NCI-H2171 (cell line): ENCODE data around the gene MACF1.

Experiments
- DNase-seq: peaks from one replicate; lab custom pipeline; 2025; lab: John Stamatoyannopoulos, UW

The MACF1 gene

DNA sequence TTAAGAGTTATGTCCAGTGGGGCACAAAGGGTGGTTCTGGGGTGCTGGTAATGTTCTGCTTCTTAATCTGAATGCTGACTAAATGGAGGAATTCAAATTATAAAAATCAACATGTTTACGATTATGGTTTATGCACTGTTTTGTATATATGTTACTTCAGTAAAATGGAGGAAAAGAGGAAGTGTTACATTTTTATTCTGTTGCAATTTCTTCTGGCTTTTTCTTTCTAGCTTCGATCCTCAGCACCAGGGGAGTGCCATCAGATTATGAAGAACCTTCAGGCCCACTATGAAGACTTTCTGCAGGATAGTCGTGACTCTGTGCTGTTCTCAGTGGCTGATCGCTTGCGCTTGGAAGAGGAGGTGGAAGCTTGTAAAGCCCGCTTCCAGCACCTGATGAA, 105.5 kb downstream of the MACF1 start:
- DNase-seq = no peak

DNA sequence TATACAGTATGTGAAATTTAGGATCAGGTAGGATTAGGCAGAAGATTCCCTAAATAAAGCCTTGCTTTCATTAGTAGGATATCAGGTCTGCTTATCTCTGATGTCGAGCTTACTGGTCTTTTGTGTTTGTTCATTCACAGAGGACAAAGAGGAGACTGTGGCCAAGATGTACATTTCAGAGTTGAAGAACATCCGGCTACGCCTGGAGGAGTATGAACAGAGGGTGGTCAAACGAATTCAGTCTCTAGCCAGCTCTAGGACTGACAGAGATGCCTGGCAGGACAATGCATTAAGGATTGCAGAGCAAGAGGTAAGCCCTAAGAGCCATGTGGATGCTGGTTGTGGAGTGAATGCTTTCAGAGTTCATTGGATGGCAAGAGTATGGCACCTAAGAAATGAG, 106.2 kb downstream of the MACF1 start:
- DNase-seq = no peak

DNA sequence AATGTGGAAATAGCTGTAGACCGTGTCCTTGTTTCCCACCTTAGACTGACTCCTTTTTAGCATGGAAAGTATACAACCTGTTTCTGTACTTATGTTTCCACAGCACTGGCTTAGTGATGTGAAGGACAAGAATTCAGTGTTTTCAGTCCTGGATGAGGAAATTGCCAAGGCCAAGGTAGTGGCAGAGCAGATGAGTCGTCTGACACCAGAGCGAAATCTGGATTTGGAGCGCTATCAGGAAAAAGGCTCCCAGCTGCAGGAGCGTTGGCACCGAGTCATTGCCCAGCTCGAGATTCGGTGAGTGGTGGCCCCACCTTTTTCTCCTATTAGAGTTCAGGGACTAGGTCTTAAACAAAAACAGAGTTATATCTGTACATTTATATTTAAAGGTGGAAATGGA, 112.6 kb downstream of the MACF1 start:
- no peak for DNase-seq

DNA sequence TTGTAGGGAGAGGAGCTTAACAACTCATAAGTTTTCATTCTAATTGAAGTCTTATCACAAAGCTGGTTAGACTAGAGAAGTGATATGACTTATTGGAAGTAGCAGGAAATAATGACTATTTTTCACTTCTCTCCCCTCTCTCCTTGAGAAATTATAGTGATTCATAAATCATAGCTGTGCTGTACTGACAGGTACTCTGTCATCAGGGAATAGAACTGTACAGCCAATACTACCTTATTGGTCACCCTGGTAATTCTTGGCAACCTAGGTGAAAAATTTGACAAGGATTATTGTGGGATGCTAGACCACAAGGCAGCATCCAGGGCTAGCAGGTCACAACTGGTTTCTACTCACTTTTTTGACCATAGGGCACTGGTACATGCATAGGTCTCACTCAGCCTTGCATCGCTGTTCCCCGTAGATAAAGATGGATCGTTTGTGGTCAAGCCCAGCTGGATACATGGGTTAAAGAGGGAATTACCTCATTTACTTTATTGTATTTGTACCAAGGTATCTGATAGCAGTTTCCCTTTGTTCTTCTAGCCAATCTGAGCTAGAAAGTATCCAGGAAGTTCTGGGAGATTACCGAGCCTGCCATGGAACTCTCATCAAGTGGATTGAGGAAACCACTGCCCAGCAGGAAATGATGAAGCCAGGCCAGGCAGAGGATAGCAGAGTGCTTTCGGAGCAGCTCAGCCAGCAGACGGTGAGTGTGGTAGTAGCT, 113.6 kb downstream of the MACF1 start:
- DNase-seq = no peak

DNA sequence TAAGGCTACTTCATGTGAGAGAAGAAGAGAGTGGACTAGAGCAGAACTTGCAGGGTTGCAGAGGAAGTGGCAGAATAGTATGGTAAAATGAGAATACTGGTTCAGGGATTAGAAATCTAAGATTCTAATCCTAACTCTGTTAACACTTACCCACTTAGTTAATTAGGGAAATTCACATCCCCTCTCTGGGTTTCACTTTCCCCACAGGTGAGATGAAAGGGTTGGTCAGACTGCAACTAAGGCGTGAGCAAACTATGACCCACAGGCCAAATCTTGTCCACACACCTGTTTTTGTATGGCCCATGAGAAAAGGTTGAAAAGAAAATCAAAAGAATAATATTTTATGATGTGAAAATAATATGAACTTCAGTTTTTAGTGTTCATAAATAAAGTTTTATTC, 117.5 kb downstream of the MACF1 start:
- no peak for DNase-seq

DNA sequence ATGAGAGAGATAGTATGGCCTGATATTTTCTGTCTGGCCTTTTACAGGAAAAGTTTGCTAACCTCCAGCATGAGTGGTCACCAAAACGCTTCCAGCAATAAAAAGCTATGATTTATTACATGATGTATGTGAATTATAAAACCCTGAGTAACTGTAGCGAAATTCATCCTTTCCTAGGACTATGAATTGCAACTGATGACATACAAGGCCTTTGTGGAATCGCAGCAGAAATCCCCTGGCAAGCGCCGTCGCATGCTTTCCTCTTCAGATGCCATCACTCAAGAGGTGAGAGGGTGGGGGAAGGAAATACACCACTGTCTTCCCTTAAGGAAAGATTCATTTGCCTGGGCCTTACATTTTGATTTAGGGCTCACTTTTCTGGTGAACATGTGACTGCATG, 117.9 kb downstream of the MACF1 start:
- no peak for DNase-seq

DNA sequence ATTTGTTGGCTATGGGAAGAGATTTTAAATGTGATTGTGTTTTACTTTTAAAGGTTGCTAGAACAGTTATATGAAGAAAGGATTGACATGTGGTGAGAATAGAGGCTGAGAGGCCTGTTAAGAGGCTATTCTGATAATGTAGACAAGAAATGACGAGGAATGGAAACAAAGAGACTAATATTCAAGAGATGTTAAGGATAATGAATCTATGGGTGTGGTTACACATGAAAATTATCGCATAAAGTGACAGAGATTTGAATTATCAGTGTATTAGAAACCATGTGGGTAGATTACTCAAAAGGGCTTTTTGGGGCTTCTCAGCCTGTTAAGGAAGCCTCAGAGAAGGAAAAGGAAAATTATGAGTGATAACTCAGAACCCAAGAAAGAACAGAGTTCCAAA, 120.4 kb downstream of the MACF1 start:
- DNase-seq = no peak

DNA sequence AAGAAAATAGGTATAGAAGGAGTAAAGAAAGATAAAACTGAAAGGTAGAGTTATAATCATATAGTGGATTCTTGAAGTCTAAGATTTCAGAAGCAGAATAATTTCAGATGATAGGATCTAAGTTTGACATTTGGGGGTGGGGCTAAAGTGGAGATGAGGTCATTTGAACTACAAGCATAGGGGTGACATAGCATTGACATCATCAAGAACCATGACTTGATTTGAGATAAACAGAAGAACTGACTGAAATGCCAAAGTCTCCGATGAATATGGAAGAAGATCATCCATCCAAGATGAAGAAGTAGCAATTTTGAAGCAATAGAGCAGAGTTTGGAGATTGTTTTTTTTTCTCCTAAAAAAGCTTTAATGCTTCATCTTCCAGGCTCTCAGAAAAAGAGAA, 122.3 kb downstream of the MACF1 start:
- DNase-seq = no peak

DNA sequence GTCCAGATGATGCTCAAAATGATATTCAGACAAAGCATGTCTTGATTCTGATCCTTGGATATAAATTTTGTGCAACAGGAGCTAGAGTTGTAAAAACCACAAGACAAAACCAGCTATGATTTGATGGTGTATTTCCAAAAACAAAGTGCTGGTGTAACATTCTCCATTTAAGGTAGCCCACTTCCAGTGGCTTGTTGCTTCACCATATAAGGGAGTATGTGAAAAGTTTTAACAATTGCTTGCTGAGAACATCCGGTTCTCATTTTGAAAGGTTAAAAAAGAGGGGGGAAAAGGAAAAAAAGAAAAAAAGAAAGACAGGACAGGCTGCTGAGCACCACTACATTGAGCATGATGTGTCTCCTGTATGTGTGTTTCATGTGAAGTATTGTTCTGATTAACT, 123.6 kb downstream of the MACF1 start:
- DNase-seq = no peak

DNA sequence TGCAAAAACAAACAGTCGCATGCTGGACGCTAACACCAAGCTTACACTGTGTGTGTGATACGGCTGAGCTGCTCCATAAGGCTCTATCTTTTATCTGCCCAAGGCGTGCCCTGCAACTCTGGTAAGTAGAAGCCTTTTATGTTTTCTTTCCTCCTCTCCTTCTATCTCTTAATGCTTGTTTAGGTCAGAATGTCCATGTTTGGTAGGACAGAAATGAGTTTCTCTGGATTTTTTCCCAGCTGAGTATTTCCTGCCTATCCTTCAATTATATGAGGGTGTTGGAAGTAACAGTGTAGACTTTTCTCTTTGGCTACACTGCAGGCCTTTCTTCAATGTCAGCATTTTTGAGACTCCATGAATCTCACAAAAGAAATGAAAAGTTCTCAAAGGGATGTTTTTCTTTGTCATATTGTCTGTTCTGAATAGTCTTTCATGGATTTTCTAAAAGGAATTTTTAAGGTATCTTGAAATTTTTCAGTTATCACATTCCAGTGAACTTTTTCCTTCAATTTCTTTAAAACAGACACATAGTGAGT, 124.2 kb downstream of the MACF1 start:
- DNase-seq = no peak

DNA sequence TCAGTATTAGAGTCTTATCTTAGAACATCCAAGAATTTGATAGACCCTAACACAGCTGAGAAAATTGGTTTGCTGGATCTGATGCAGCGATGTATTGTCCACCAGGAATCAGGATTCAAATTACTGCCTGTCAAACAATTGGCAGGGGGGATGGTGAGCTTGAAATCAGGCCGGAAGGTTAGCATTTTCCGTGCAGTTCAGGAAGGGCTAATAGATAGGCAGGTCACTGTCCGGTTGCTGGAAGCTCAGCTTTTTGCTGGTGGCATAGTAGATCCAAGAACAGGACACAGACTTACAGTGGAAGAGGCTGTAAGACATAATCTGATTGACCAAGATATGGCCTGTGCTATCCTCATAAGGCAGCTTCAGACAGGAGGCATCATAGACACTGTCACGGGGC, 127.2 kb downstream of the MACF1 start:
- no peak for DNase-seq

DNA sequence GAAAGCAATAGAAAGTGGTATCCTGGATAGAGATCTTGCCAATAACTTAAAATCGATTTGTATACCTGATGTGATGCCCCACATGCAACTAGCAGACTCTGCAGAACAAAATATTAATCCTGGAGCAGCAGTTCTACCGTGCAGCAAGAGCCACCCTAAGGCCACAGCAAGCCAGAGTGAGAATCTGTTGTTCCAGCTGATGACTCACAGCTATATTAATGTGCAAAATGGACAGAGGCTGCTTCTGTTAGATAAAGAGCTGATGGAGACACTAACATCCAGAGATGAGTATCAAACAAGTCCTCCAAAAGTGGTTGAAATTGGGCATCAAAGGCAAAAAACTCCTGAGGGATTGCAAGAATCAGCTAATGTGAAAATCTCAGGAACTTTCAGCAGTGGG, 127.8 kb downstream of the MACF1 start:
- no peak for DNase-seq

DNA sequence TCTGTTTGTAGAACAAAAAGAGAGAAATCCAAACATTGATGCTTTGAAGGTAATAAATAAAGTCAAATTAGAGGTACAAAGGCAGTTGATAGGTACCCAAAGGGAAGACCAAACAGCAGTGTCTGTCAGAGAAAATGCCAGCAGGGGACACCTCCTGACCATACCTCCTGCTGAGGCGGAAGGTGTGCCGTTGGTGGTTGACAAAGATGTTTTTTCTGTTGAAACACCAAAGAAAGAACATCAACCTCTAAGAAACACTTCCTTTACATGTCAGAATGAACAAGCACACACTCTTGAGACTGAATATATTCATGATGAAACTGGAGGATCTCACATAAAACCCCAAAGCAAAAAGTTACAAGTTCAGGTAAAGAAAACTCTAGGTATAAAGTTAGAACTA, 128.3 kb downstream of the MACF1 start:
- no peak for DNase-seq

DNA sequence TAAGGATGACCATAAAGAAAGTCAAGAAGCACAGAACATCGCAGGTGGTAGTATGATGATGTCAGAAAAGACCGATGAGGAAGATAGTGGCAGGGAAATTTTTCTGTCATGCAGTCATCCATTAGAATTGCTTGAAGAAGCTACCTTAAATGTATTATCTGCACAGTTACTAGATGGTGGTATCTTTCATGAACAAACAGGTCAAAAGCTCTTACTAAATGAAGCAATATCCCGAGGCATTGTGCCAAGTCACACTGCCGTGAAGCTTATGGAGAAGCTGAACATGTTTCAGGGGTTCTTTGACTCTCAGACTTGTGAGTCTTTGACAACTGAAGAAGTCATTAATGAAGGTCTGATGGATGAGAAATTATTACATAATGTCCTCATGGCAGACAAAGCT, 128.8 kb downstream of the MACF1 start:
- no peak for DNase-seq

DNA sequence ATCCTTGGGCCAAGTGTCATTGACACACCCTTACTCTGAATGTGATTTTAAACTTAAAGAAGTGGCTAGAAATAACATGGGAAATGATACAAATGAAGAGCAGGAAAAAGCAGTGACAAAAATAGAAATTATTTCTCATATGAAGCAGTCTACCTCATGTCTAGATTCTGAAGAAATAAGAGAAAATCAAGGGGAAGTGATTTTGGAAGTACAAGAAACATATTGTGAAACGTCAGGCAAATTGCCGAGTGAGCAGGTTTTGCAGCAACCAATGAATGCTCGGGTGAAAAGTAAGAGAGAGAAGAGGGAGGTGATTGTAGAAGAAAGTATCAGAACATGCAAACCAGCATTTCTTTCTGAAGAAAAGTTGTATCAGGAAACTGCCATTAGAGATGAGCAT, 130.7 kb downstream of the MACF1 start:
- DNase-seq = no peak

DNA sequence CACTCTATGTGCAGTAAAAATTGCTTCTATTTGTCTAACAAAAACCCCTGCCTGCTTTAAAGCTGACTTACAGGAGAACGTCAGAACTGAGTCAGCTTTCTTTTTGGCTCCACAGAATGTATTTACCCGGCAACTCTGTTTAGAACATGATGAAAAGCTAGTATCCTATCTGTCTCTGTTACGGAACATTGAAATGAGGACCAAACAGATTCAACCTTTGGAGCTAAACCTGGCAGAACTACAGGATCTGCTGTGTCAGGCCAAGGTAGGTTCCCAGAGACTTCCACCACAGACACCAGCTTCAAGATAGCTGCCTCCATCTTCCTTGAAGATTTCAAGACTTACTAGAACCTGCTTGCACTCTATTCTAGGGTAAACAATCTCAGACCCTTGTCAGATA, 132.6 kb downstream of the MACF1 start:
- no peak for DNase-seq

DNA sequence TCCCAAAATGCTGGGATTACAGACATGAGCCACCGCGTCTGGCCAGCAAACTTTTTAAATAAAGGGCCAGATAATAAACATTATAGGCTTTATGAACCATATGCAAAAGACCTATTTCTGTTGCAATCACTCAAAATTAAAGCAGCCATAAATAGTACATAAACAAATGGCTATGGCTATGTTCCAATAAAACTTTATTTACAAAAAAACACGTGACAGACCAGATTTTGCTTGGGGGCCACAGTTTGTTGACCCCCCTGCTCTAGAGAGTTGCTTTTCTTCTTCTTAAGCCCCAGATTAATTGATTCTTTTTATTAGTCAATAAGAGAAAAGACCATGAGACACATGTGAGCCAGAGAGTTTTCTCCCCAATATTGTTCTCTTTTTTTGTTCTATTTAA, 138.3 kb downstream of the MACF1 start:
- no peak for DNase-seq

DNA sequence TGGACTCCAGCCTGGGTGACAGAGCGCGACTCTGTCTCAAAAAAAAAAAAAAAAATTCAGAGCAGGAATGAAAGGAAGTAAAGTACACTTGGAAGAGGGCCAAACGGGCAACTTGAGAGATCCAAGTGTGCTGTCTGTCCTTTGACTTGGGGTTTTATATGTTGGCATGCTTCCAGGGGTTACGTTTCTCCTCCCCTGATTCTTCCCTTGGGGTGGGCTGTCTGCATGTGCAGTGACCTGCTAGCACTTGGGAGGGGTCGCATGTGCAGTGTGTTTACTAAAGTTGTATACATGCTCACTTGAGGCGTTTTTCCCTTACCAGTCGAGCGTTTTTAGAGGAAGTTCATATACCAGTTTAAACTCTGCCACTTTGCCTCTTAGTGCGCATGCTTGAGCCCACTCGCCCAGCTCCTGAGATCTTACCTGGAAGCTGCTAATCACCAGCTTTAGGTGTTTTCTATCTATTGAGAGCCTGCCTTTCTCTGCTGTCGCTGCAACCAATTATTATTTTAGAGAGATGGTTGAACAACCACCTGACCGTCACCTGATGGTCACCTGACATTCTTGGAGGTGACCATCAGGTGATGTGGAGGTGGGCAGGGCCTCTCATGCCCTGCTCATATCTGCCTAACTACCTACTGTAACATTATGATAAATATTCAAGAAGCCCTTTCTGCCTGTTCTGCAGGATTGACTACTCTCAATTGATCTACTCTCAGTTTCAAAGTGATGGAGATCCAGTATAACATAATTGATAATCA, 140.1 kb downstream of the MACF1 start:
- no peak for DNase-seq

DNA sequence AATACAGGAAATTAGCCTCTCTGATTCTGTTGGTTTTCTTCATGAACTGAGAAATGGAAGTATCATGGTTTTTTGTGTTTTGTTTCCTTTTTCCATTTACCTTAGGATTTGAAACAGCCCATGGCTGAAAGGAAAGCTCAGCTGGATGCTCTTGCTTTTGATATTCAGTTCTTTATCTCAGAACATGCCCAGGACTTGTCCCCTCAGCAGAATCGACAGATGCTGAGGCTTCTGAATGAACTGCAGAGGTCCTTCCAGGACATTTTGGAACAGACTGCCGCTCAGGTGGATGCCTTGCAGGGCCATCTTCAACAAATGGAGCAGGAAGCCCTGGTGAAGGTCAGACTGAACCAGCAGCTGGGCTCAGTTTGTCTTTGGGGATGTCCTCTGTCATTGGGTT, 142.4 kb downstream of the MACF1 start:
- DNase-seq = no peak

DNA sequence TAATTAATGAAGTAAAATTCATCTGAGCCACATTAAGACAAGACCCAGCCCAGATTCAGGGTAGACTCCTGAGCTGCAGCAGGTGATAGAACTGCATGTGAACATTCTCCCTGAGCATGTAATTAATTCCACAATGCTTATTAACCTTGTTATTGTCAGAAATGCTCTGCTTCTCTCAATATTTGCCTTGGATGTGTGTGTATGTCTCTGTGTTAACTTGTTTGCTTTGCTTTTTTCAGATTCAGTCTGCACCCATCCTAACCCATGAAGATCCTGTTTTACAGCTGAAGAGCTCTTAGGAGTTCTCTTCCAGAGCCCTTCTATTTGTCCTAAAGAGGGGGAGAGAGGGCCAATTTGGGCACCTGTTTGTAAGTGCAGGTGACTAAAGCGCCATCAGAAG, 143.8 kb downstream of the MACF1 start:
- no peak for DNase-seq

DNA sequence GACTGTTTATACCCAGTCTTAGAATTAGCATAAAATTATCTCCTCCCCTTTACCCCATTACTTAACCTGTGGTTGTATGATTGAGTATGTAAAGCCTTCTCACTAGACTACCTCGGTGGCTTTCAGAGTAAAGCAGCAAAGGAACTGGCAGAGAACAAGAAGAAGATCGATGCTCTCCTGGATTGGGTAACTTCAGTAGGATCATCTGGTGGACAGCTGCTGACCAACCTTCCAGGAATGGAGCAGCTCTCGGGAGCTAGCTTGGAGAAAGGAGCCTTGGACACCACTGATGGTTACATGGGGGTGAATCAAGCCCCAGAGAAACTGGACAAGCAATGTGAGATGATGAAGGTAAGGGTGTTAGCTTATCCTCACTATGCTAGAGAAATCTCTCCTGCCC, 148.4 kb downstream of the MACF1 start:
- no peak for DNase-seq

DNA sequence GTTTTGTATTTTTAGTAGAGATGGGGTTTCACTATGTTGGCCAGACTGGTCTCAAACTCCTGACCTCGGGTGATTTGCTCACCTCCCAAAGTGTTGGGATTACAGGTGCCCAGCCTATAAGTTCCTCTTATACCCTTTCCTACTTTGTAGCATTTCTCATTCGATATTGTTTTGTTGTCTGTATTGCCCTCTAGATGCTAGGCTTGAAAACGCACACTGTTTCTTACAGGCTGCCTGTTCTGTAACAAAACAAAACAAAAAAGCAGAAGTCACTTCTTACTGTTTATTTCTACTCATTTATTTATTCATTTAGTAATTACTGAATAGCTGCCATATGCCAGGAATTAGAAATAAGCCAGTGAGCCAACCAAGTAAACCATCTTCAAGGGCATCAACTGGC, 150.1 kb downstream of the MACF1 start:
- no peak for DNase-seq

DNA sequence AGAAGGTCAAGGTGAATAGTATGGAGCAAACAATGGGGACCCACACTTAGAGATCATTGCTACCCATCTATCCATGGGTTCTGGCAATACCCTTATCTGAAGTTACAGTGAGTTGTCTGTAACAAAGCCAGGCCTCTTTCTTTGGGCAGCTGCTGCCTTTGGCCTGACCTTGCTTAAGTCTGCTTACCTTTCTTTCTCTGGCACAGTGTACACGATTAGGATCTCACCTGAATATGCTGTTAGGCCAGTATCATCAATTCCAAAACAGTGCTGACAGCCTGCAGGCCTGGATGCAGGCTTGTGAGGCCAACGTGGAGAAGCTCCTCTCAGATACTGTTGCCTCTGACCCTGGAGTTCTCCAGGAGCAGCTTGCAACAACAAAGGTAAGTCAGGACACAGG, 154.0 kb downstream of the MACF1 start:
- no peak for DNase-seq
